Uterus (tissue), 2 donors: ENCODE results near the gene NOL4L.

Source experiments
- CTCF ChIP-seq, 4 experiments: fragments of 200-600 bp in 2 of 4; fragments of 450-650 bp in 2 of 4; sonication (generic) in 2 of 4; IDR thresholded peaks; one replicate each; pipeline ENCODE4 v1.5.1; 2016 to 2019; ENCODE audit warnings: antibody characterized with exemption in 4 of 4, mild to moderate bottlenecking in 2 of 4, moderate library complexity in 1 of 4
- POLR2A ChIP-seq, 2 donors: fragments of 450-650 bp; IDR thresholded peaks; one replicate each; pipeline ENCODE4 v1.6.1; 2016; ENCODE audit warnings: antibody characterized with exemption in 2 of 2, mild to moderate bottlenecking in 1 of 2, moderate library complexity in 1 of 2

- TF ChIP-seq CTCF (IDR thresholded peaks at IDR 0.05) = no peak
- no peak for TF ChIP-seq POLR2A (IDR thresholded peaks at IDR 0.05)
Observed at GRCh38 chr20:32506721-32507120, 78.4 kb downstream of the NOL4L start.
